Psoas muscle (tissue), 8 donors: Measurements from ENCODE around the gene ITK. TPM values are rescaled to one million over a fixed set of nuclear protein-coding genes. Genes with fewer than 3 reads are reported as not detected.
A peak's percentile ranks its signal among the peaks of the same experiment; 100 is the strongest.

ENCODE experiments used
- ATAC-seq, 4 donors: fragments of 200-7000 bp; cut with Tn5 transposase; one replicate each; pipeline ENCODE4 v1.9.1; 2020; ENCODE audit warnings: moderate library complexity in 3 of 4, mild to moderate bottlenecking in 2 of 4
- DNase-seq, 2 donors: peaks; one replicate each; pipeline ENCODE4 v3.0.0-alpha.2; 2020
- H3K27ac ChIP-seq: fragments of 200-600 bp; one replicate; pipeline ENCODE4 v1.8.0; 2022
- H3K27me3 ChIP-seq, 3 donors: fragments of 200-600 bp in 1 of 3; one replicate each; pipeline versions ENCODE4 v1.6.1 to v1.8.0; 2013 to 2022; ENCODE audit warnings: low read length in 2 of 3, mild to moderate bottlenecking in 2 of 3, moderate library complexity in 1 of 3; ENCODE audit not compliant: insufficient read depth in 3 of 3
- H3K36me3 ChIP-seq, 2 donors: fragments of 200-600 bp in 1 of 2; one replicate each; pipeline versions ENCODE4 v1.6.1 to v1.8.0; 2013 to 2022; ENCODE audit warnings: low read depth in 1 of 2, mild to moderate bottlenecking in 1 of 2, moderate library complexity in 1 of 2; ENCODE audit not compliant: insufficient read depth in 1 of 2
- H3K4me1 ChIP-seq: fragments of 200-600 bp; one replicate; pipeline ENCODE4 v1.8.0; 2022
- H3K4me3 ChIP-seq: fragments of 200-600 bp; one replicate; pipeline ENCODE4 v1.8.0; 2022; ENCODE audit warnings: mild to moderate bottlenecking
- H3K9me3 ChIP-seq: fragments of 200-600 bp; one replicate; pipeline ENCODE4 v1.8.0; 2022
- CTCF ChIP-seq: fragments of 200-600 bp; IDR thresholded peaks from one replicate; pipeline ENCODE4 v1.8.0; 2022; ENCODE audit warnings: antibody characterized with exemption
- WGBS, 3 donors: extraction: QIAGEN DNeasy Blood & Tissue Kit; methylation state at CpG; one replicate each; pipeline versions ENCODE4 v1.1.6 to v1.1.7; 2013; 5-methylcytosine and 5-hydroxymethylcytosine counted together
- intact Hi-C, 2 donors: fragments of 100-400 bp; cut with DNase I; formaldehyde crosslinking; loops; one replicate each; pipeline versions ENCODE4 v1.11.0 to v1.14.2; 2022
- long read RNA-seq, 2 donors: library from polyadenylated mRNA; unstranded; transcript quantifications; one replicate each; pipeline ENCODE4 v2.0.0, GENCODE V29; 2021
- polyA plus RNA-seq, 3 donors: library from polyadenylated mRNA; stranded (reverse); fragments of 200-250 nt; gene quantifications; one replicate each; pipeline ENCODE4 v1.2.3, GENCODE V29; 2013
- total RNA-seq, 4 donors: library from RNA; stranded (reverse); fragmentation: NEBNext Ultra II Directional in 2 of 4; extraction: Animal tissue kit (Norgen Biotek cat#: 25700) in 2 of 4; gene quantifications; one replicate each; pipeline versions ENCODE4 v1.2.1 to v1.2.4, GENCODE V29; 2021 to 2023
- donor health status: healthy with polysubstance abuse.
- donor health status: DM: no; HTN: no; CAD: no; lungs with moderate emphysema.
- donor health status: Bipolar disorder and iron deficiency.
- donor health status: healthy.
- donor health status: DM: yes; HTN: yes; CAD: no.
- donor health status: DM: no; HTN: no; CAD: no.
- donor health status: DM: no; HTN: no; CAD: no.
- donor health status: DM: yes; HTN: yes; CAD: no.

Gene ITK
- total RNA-seq (1 to 10 TPM in 1 of 4 donors, under 1 TPM in 3; 0.28 to 1.0 (median 0.33) TPM), polyA plus RNA-seq (under 1 TPM; 0.04 to 0.18 (median 0.05) TPM)
- long read RNA-seq, donor 1, result 0 reads
- long read RNA-seq, donor 2, result 0 reads

GRCh38 chr5:157180374-157181264, at the start of gene ITK:
Gene ITK (plus strand): TSS chr5:157180840. CDS start chr5:157180978, 138 bp downstream.
- intact Hi-C loops, result no loop called here
- no peak for TF ChIP-seq CTCF
- DNase-seq (no peak), ATAC-seq (no peak)
- no peaks in the 10 kb centered on the region for H3K4me1 ChIP-seq
- no peaks in the 10 kb centered on the region for H3K9me3 ChIP-seq
- H3K4me3 ChIP-seq, result no peak within 1 kb of the TSS
- H3K36me3 ChIP-seq, result no peaks in the 10 kb centered on the region
- no peak within 1 kb of the TSS for H3K27ac ChIP-seq
- 76 to 78% (median 77%) methylated on average over 8 of the region's 8 CpGs for WGBS, 3 donors
- peaks cover 0 to 2% (median 0%) of the 10 kb centered on the region in 3 donors for H3K27me3 ChIP-seq

GRCh38 chr5:157130925-157131324, 49.7 kb upstream of the ITK start:
- WGBS, 3 donors, result 70 to 76% (median 72%) methylated on average over 7 of the region's 7 CpGs
- TF ChIP-seq CTCF, result no peak
- intact Hi-C loops, result no loop called here
- no peaks in the 10 kb centered on the region for H3K9me3 ChIP-seq
- H3K27me3 ChIP-seq, result no peaks in the 10 kb centered on the region
- H3K27ac ChIP-seq, result no peak overlapping the region
- DNase-seq, result no peak
- H3K4me3 ChIP-seq, result no peak overlapping the region
- no peaks in the 10 kb centered on the region for H3K36me3 ChIP-seq
- H3K4me1 ChIP-seq, result no peaks in the 10 kb centered on the region
- ATAC-seq, result no peak

- H3K36me3 ChIP-seq, result peaks cover 0 to 6% of the 10 kb centered on the region in 2 donors
- no peaks in the 10 kb centered on the region for H3K27me3 ChIP-seq
- no peak overlapping the region for H3K4me3 ChIP-seq
- 30 to 31% (median 31%) methylated on average over 1 of the region's 1 CpG for WGBS, 3 donors
- no peak overlapping the region for H3K27ac ChIP-seq
- no peak for TF ChIP-seq CTCF
- intact Hi-C loops, result no loop called here
- ATAC-seq (no peak), DNase-seq (no peak)
- no peaks in the 10 kb centered on the region for H3K9me3 ChIP-seq
- H3K4me1 ChIP-seq, result no peaks in the 10 kb centered on the region
Observed at GRCh38 chr5:157132281-157132612, 48.4 kb upstream of the ITK start.

GRCh38 chr5:157137691-157138090, 42.9 kb upstream of the ITK start:
- Histone ChIP-seq H3K36me3 (peaks cover 0 to 27% of the 10 kb centered on the region in 2 donors), H3K4me3 (no peak overlapping the region), H3K4me1 (peaks cover 8% of the 10 kb centered on the region), H3K27me3 (no peaks in the 10 kb centered on the region), H3K27ac (no peak overlapping the region), H3K9me3 (no peaks in the 10 kb centered on the region)
- peak in 2 of 4 donors; percentile 40 to 44 for ATAC-seq
- no peak for TF ChIP-seq CTCF
- no peak for DNase-seq
- intact Hi-C loops, result no loop called here
- WGBS, 3 donors, result 92 to 95% (median 93%) methylated on average over 6 of the region's 6 CpGs
